ENCODE data around the gene MSI2. TPM values are rescaled to one million over a fixed set of nuclear protein-coding genes. Genes with fewer than 3 reads are reported as not detected.

The MSI2 gene
- total and polyA plus RNA-seq, 5 donors: 43.9 to 113 (median 107) TPM

DNA sequence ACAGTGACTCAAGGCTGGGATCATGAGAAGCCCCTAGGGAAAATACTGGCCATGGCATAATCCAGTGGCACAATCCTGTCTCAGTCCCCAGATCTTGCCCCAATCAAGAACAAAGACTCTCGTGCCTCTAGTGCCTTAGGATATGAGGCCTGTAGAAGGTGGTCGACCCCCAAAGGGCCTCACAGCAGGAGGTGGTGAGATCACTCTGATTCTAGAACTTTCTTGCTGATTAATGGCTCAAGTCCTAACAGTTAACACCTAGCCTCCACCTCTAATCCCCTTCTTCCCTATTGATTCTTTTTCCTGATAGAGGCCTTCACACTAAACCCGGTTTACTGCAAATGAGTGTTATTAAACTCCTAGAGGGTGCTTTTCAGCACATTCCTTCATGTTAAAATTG lies 312.0 kb downstream of the MSI2 start:
- Histone ChIP-seq H3K27ac (ENCODE audit: low read length) (no peak overlapping the region), H3K9me3 (ENCODE audit: control insufficient read depth, low read length) (no peaks in the 10 kb centered on the region), H3K4me1 (ENCODE audit: control insufficient read depth, insufficient read depth, low read length) (peaks cover 7% of the 10 kb centered on the region), H3K27me3 (ENCODE audit: control insufficient read depth, insufficient read depth) (no peaks in the 10 kb centered on the region), H3K4me3 (ENCODE audit: low read length) (no peak overlapping the region)
- 89% methylated on average over 3 of the region's 3 CpGs for WGBS
- ATAC-seq: no peak
- DNase-seq: no peak
- intact Hi-C loops (cut with DNase I): no loop called here

DNA sequence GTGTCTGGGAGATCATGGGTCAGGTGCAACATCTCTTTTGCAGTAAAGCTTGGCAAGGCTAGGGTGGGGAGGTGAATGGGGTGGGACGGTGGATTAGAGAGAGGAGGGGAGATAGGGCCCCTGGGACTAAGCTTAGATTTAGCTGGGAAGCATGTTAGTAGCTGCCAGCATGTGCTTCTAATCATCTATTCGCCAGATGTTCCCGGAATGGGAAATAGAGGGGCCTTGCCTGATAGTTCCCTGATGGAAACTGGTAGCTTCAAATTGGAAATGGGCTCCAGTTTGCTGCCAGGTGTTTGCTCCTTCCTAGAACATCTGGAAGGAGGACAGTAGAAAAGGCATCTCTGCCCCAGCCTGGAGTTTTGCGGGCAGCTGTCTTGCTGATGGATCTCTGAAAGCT lies 312.7 kb downstream of the MSI2 start:
- DNase-seq (no peak), ATAC-seq (no peak)
- H3K4me1 ChIP-seq (ENCODE audit: control insufficient read depth, insufficient read depth, low read length): peaks cover 8% of the 10 kb centered on the region
- H3K27me3 ChIP-seq (ENCODE audit: control insufficient read depth, insufficient read depth): no peaks in the 10 kb centered on the region
- no peaks in the 10 kb centered on the region for H3K9me3 ChIP-seq (ENCODE audit: control insufficient read depth, low read length)
- no peak overlapping the region for H3K4me3 ChIP-seq (ENCODE audit: low read length)
- H3K27ac ChIP-seq (ENCODE audit: low read length): no peak overlapping the region
- 81% methylated on average over 4 of the region's 4 CpGs for WGBS
- intact Hi-C loops (cut with DNase I): no loop called here

GRCh38 chr17:57569853-57570252 lies 313.5 kb downstream of the MSI2 start:
- DNase-seq (no peak), ATAC-seq (no peak)
- WGBS: 99% methylated on average over 7 of the region's 7 CpGs
- intact Hi-C loops (cut with DNase I): no loop called here
- Histone ChIP-seq H3K4me1 (ENCODE audit: control insufficient read depth, insufficient read depth, low read length) (peaks cover 12% of the 10 kb centered on the region), H3K9me3 (ENCODE audit: control insufficient read depth, low read length) (no peaks in the 10 kb centered on the region), H3K27me3 (ENCODE audit: control insufficient read depth, insufficient read depth) (no peaks in the 10 kb centered on the region), H3K4me3 (ENCODE audit: low read length) (no peak overlapping the region), H3K27ac (ENCODE audit: low read length) (no peak overlapping the region)

DNA sequence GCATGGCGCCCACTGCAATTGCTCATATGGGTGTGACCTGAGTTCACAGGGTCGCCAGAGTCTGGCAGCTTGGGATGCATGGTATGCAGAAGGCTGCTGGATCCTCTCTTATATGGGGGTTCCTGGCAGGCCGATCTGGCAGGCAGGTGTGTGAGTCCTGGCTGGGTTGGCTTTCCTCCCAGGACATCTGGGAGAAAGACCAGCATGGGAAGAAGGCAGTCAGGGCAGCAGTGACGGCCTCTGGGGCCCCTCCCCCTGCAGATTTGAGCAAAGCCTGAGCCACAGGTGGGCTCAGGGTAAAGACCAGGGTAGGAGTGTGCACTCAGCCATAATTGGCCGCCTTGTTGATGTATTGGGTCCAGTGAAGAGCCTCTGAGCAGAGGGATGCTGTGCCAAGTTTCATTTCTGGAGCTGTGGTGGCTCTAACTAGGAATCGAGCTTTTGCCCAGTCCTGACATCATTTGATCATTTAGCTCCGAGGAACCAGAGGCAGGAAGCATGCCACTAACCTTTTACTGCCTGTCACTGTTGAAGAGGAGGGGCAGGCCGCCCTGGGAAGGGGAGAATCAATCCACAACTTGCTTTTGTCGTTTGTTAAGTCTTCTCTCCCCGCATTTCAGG lies 314.5 kb downstream of the MSI2 start:
- 62% methylated on average over 10 of the region's 10 CpGs for WGBS
- intact Hi-C loops (cut with DNase I): no loop called here

DNA sequence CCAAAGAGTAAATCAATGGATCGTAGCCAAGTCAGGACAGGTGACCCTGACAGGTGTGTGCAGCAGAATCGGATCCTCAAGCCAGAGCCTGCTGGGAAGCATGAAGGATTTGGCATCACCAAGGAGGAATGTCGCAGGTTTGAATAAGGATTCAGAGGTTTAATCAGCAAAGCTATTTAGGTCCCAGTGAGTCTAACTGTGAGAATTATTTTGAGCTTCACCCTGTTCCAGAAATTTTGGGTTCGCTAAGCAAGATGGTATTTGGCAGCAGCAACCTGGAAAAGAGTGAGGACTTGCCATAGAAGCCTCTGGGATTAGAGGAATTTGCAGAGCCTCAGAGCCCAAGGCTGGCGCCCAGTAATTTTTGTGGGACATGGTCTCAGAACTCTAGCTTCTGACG lies 315.7 kb downstream of the MSI2 start:
- intact Hi-C loops (cut with DNase I): no loop called here

More for the DNA sequence above, 314.5 kb downstream of the MSI2 start:
- Histone ChIP-seq H3K4me3 (ENCODE audit: low read length) (no peak overlapping the region), H3K9me3 (ENCODE audit: control insufficient read depth, low read length) (no peaks in the 10 kb centered on the region), H3K4me1 (ENCODE audit: control insufficient read depth, insufficient read depth, low read length) (peaks cover 12% of the 10 kb centered on the region), H3K27me3 (ENCODE audit: control insufficient read depth, insufficient read depth) (no peaks in the 10 kb centered on the region), H3K27ac (ENCODE audit: low read length) (peak overlapping the region; percentile 15)
- DNase-seq (peak in 1 of 3 donors; percentile 71), ATAC-seq (peak; percentile 20 to 44)

DNA sequence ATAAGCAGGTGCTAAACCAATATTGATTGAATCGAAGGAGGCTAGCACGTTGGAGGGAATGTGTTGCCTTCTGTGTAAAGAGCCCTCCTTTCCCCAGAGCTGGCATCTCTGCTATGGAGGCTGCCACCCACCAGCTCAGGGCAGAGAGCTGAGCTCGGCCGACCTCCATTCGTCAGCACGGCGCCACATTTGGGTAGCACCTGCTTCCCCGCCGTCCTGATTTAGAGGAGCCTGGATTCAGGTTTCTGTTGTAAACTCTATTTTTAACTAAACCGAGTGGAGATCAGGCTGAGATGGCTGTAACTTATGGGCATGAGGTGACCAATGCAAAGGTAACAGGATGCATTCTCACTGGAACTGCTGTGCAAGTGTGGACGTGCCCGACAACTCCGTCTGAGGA lies 316.3 kb downstream of the MSI2 start:
- no peak for DNase-seq
- ATAC-seq: no peak
- no peak overlapping the region for H3K27ac ChIP-seq (ENCODE audit: low read length)
- intact Hi-C loops (cut with DNase I): no loop called here
- peaks cover 12% of the 10 kb centered on the region for H3K4me1 ChIP-seq (ENCODE audit: control insufficient read depth, insufficient read depth, low read length)
- no peaks in the 10 kb centered on the region for H3K9me3 ChIP-seq (ENCODE audit: control insufficient read depth, low read length)
- no peaks in the 10 kb centered on the region for H3K27me3 ChIP-seq (ENCODE audit: control insufficient read depth, insufficient read depth)
- H3K4me3 ChIP-seq (ENCODE audit: low read length): no peak overlapping the region
- WGBS: 91% methylated on average over 13 of the region's 13 CpGs

More for the DNA sequence above, 315.7 kb downstream of the MSI2 start:
- WGBS: 79% methylated on average over 6 of the region's 6 CpGs
- Histone ChIP-seq H3K27me3 (ENCODE audit: control insufficient read depth, insufficient read depth) (no peaks in the 10 kb centered on the region), H3K4me1 (ENCODE audit: control insufficient read depth, insufficient read depth, low read length) (peaks cover 12% of the 10 kb centered on the region), H3K9me3 (ENCODE audit: control insufficient read depth, low read length) (no peaks in the 10 kb centered on the region), H3K27ac (ENCODE audit: low read length) (no peak overlapping the region), H3K4me3 (ENCODE audit: low read length) (no peak overlapping the region)
- no peak for DNase-seq
- no peak for ATAC-seq

DNA sequence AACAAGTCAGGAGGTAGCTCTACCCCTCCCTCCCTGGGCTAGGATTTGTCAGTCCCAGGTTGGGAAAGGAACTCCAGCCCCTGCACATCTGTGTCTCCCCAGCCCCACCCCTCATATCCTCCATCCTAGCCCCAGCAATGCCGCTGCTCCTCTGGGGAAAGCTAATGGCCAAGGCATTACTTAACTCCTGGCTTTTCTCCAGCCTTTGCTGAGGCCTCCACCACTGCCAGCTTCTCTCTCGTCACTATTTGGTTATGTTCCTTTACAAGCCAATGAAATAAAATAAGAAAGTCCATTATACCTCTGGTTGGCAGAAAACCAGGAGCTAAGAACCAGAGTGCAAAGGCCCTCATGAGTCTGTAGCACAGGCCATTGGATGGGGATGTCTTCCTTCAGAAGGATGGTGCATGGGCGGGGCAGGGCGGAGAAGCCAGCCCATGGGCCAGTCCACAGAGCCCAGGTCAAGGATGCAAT lies 317.8 kb downstream of the MSI2 start:
- WGBS: 59% methylated on average over 4 of the region's 4 CpGs
- intact Hi-C loops (cut with DNase I): no loop called here
- peak; percentile 73 to 84 (median 75) for DNase-seq

DNA sequence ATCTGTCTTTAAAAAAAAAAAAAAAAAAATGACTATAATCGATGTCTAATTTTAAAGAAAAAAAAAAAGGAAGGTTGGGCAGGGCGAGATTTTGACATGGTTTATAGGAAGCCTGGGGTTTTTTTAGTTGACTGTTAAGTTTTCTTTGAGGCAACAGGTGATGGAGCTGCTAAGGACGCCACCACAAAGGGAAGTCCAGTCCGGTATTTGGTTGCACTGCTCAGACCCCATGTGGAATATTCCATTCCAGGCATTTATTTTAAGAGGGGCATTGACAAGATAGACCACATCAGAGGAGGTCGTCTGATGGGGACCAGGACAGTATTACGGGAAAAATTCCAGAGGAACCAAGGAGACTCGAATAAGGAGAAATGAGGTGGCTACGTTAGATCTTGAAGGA lies 320.4 kb downstream of the MSI2 start:
- H3K4me1 ChIP-seq (ENCODE audit: control insufficient read depth, insufficient read depth, low read length): peaks cover 22% of the 10 kb centered on the region
- ATAC-seq (no peak), DNase-seq (no peak)
- intact Hi-C loops (cut with DNase I): no loop called here
- no peaks in the 10 kb centered on the region for H3K27me3 ChIP-seq (ENCODE audit: control insufficient read depth, insufficient read depth)
- 89% methylated on average over 8 of the region's 8 CpGs for WGBS
- no peaks in the 10 kb centered on the region for H3K9me3 ChIP-seq (ENCODE audit: control insufficient read depth, low read length)
- H3K4me3 ChIP-seq (ENCODE audit: low read length): no peak overlapping the region
- H3K27ac ChIP-seq (ENCODE audit: low read length): no peak overlapping the region

More for the DNA sequence above, 317.8 kb downstream of the MSI2 start:
- Histone ChIP-seq H3K9me3 (ENCODE audit: control insufficient read depth, low read length) (no peaks in the 10 kb centered on the region), H3K4me1 (ENCODE audit: control insufficient read depth, insufficient read depth, low read length) (peaks cover 22% of the 10 kb centered on the region), H3K4me3 (ENCODE audit: low read length) (no peak overlapping the region), H3K27ac (ENCODE audit: low read length) (no peak overlapping the region), H3K27me3 (ENCODE audit: control insufficient read depth, insufficient read depth) (no peaks in the 10 kb centered on the region)
- peak; percentile 75 to 77 for ATAC-seq

DNA sequence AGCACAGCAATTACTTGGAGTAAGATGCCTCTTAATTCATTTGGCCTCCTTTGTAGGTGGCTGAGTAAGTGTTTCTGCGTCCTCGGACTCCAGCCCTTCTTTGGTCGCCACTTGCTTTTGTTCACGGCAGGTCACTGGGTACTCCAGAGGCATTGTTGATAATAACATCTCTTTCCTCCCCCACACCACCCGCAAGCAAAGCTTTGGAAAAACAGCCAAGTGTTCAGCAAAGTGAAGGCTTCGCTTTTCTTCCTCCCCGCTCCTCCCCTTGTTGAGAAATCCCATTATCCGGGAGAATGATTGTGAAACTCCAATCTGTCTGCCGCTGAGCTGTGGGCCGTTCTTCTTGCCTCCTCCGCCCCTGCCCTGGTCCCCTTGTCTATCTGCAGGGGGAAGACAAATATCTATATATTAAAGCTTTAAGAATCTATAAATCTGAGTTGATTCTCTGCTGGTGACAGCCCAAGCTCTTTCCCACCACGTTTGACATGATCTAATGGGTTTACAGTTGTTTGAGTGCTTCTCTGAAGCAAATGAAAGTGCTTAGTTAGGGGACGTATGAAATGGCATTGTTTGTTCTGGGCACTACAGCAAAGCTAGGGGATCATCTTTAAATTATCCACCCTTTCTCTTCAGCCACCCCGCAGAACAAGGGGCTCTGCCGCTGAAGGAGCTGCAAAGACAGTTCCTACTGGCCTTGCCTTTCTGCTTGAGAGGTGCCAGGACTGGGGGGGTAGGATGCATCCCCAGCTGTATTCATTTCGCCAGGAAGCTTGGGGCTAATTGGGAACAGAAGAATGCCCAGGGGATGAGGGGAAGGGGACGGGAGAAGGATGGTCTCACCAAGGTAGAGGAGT lies 321.7 kb downstream of the MSI2 start:
- intact Hi-C loops (cut with DNase I): no loop called here

GRCh38 chr17:57578608-57579225 lies 322.4 kb downstream of the MSI2 start:
- intact Hi-C loops (cut with DNase I): no loop called here
- Histone ChIP-seq H3K27me3 (ENCODE audit: control insufficient read depth, insufficient read depth) (no peaks in the 10 kb centered on the region), H3K4me1 (ENCODE audit: control insufficient read depth, insufficient read depth, low read length) (peaks cover 20% of the 10 kb centered on the region), H3K9me3 (ENCODE audit: control insufficient read depth, low read length) (no peaks in the 10 kb centered on the region), H3K4me3 (ENCODE audit: low read length) (no peak overlapping the region), H3K27ac (ENCODE audit: low read length) (peak overlapping the region; percentile 55)
- peak; percentile 24 to 44 for ATAC-seq
- 59% methylated on average over 5 of the region's 5 CpGs for WGBS
- peak in 1 of 3 donors; percentile 65 for DNase-seq

More for the DNA sequence above, 321.7 kb downstream of the MSI2 start:
- peak; percentile 82 to 85 for ATAC-seq
- Histone ChIP-seq H3K27ac (ENCODE audit: low read length) (peak overlapping the region; percentile 55), H3K9me3 (ENCODE audit: control insufficient read depth, low read length) (no peaks in the 10 kb centered on the region), H3K27me3 (ENCODE audit: control insufficient read depth, insufficient read depth) (no peaks in the 10 kb centered on the region), H3K4me1 (ENCODE audit: control insufficient read depth, insufficient read depth, low read length) (peaks cover 22% of the 10 kb centered on the region), H3K4me3 (ENCODE audit: low read length) (peak overlapping the region; percentile 31)
- WGBS: 48% methylated on average over 17 of the region's 17 CpGs
- DNase-seq: peak in 2 of 3 donors; percentile 56 to 82

GRCh38 chr17:57579245-57579644 lies 322.9 kb downstream of the MSI2 start:
- Histone ChIP-seq H3K9me3 (ENCODE audit: control insufficient read depth, low read length) (no peaks in the 10 kb centered on the region), H3K4me3 (ENCODE audit: low read length) (no peak overlapping the region), H3K4me1 (ENCODE audit: control insufficient read depth, insufficient read depth, low read length) (peaks cover 19% of the 10 kb centered on the region), H3K27ac (ENCODE audit: low read length) (no peak overlapping the region), H3K27me3 (ENCODE audit: control insufficient read depth, insufficient read depth) (no peaks in the 10 kb centered on the region)
- ATAC-seq (no peak), DNase-seq (no peak)
- intact Hi-C loops (cut with DNase I): no loop called here
- 97% methylated on average over 11 of the region's 11 CpGs for WGBS
